ENCODE data around the gene VN1R4.
"Not testable (repeated sequence)": the region's sequence is repeated elsewhere in the genome, so short reads cannot be mapped to it uniquely, and the experiment has no call there.

The VN1R4 gene, protein sequence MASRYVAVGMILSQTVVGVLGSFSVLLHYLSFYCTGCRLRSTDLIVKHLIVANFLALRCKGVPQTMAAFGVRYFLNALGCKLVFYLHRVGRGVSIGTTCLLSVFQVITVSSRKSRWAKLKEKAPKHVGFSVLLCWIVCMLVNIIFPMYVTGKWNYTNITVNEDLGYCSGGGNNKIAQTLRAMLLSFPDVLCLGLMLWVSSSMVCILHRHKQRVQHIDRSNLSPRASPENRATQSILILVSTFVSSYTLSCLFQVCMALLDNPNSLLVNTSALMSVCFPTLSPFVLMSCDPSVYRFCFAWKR

DNA sequence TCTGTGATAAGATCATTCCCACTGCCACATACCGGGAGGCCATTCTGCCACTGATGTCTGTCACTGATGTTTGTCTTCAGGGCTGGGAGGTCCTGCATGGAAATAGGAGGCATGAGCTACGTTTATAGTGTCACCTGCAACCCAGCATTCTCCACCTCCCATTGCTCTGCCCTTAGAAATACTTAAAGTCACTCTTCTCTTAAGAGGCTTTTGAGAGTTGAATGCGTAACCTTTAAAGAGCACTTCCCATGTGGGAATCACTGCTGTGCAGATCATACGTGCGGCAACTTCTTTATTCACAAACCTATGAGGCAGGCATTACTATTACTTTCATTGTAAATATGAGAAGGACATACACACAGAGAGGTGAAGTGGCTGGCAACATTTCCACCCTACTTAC lies at the start of gene VN1R4:
Gene VN1R4, minus strand, starts transcription at position 101 of the 400 bp plus-strand sequence. Its CDS starts 58 bp downstream, at position 43.
- DNase-seq = not testable (repeated sequence)

GRCh38 chr19:53311897-53312296 lies 44.4 kb upstream of the VN1R4 start:
- DNase-seq = no peak

DNA sequence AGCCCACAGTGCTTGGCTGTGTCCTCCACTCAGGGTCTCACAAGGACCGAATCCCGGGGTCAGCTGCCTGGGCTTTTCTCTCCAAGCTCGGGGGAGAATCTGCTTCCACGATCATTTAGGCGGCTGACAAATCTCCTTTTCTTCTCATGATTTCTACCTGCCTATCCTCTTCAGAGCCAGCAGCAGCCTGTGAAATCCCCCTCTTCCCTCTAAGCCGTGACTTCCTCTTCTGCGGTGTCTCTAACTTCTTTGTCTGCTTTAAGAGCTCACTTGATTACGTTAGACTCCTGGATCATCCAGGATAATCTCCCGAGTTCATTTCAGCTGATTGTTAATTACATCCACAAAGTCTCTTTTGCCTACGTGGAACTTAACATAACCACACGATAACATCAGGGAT lies 43.5 kb upstream of the VN1R4 start:
- DNase-seq = no peak

- DNase-seq = peak in 1 of 2 donors; percentile 13
These were observed 40.9 kb upstream of the VN1R4 start for GRCh38 chr19:53308339-53308811.

- DNase-seq = not testable (repeated sequence)
These were observed 33.8 kb upstream of the VN1R4 start for GRCh38 chr19:53301341-53301740.

GRCh38 chr19:53294786-53295441 lies 27.4 kb upstream of the VN1R4 start:
- no peak for DNase-seq

DNA sequence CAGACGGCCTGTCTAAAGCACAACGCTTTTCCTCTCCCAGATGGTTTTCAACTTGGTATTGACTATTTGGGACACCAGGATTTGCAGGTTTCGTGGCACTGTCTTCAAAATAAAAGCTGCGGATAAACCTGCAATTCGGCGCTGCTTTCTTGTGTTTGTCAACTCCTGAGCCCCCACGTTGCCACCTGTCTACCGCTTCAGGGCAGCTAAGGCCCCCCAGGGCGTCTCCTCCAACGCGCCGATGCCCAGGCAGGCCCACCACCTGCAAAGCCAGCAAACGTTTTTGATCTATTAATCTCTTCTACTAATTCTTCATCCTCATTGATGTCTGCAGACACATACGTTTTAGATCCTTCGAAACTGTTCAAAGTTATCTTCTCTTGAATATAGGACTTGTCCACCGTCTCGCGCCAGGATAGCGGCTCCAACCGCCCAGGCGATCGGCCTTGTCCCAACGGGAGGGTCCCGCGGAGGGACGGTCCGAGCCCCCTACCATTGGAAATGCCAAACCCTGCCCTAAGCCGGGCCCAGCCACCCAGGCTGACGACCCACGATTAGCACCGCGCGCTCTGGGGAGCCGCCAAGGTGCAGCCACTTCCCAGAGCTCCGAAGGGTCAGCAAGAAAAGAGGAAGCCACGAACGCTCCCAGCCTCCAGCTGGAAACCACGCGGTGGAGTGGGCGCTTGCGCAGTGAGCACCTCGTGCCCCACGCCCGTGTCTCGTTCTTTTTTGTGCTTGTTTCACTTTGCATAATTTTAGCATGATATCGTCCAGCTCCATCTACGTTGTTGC lies 23.4 kb upstream of the VN1R4 start:
- DNase-seq = no peak

DNA sequence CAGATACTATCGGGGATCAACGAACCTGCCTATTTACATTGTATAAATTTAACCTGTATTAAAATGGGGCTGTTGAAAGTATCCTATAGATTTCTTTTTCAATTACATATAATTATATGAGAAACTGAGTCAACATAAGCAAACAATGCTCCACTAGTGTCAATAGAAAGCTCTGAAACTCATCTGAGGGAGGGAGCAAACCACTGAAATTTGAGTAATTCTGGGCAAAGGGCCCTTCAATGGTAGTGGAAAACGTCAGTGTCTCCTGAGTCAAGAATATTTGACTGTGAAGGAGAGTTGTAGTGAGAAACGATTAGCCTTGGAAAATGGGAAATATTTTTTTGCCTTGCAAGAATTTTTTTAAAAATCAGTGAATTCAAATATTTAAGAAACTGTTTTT lies 17.6 kb upstream of the VN1R4 start:
- no peak for DNase-seq

- DNase-seq = not testable (repeated sequence)
These were observed 14.4 kb upstream of the VN1R4 start for GRCh38 chr19:53281947-53282346.

- DNase-seq = no peak
These were observed 8.0 kb upstream of the VN1R4 start for GRCh38 chr19:53275480-53275879.

DNA sequence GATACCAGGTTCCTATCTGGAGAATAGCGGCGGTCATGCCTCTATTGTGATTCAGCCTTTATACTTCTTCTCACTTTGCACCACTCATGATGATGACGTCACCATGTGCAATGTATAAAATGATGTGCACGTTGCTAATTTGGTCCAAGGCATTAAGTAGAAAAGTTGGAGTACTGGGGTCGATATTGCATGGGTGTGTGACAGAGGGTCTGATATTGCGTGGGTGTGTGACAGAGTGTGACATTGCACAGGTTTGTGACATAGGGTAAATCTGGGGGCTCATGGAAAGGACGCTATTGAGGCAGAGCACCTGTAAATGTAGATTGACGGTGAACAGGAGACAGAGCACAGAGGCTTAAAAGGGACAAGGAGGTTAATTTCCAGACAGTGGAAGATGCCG lies 4.5 kb upstream of the VN1R4 start:
- DNase-seq = no peak

- DNase-seq = not testable (repeated sequence)
These were observed 2.3 kb upstream of the VN1R4 start for GRCh38 chr19:53269861-53270260.

DNA sequence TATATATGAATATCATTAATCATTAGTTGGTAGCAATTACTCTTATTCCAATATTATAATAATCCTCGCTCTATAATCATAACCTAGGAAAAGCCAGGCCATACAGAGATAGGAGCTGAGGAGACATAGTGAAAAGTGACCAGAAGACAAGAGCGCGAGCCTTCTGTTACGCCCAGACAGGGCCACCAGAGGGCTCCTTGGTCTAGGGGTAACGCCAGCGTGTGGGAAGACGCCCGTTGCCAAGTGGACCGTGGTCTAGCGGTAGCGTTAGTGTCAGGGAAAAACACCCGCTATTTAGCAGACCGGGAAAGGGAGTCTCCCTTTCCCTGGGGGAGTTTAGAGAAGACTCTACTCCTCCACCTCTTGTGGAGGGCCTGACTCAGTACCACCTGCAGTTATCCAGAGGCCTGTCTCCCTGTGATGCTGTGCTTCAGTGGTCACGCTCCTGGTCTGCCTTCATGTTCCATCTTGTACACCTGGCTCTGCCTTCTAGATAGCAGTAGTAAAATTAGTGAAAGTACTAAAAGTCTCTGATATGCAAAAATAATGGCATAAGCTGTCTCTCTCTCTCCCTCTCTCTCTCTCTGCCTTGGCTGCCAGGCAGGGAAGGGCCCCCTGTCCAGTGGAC lies 9.7 kb downstream of the VN1R4 start, which contains the start of gene VN1R2:
Gene VN1R2, plus strand, starts transcription at position 578 of the 628 bp plus-strand sequence. CDS start 84 bp downstream, outside the sequence.
- DNase-seq = not testable (repeated sequence)

DNA sequence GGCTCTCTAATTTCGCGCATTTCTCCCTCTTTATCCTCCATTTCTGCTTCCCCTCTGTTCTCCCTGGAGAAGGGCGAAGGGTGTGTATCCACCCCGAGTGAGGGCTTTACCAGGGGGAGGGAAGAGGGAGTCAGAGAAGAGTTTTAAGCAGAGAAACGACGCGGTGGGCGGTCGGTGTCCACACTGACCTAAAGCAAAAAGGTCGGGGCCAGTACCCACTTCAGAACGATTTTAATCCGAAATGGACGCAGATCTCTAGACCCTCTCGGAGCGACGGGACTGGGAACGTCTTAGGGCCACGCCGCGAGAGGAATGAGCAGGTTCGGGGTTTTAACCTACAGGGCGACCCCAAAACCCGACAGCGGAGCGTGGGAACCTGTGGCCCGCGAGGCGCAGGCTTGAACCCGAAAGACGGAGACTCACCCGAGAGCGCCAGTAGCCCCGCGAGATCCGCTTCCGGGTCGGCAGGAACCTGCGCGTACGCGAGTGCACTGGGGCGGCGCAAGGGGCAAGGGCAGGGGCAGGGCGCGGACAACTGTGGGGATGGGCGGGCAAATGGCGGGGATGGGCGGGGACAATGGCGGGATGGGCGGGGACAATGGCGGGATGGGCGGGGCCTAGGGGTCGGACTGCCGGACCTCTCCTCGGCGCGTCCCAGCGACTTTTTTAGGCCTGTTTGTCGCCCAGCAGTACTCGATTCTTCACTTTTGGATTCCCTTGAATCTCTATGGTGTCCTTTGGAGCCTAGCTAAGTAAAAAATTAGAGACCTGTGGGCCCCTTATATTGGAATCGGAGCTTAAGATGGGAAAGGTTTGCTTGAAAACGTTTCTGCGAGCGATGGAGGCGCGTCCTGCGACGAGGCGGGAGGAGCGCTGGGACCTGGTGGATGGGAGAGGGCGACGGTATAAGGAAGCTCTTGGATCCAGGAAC lies 12.8 kb downstream of the VN1R4 start, which contains the start of gene ZNF677:
Gene ZNF677, minus strand, starts transcription at position 463 of the 931 bp plus-strand sequence. CDS start 3,323 bp downstream, outside the sequence.
- DNase-seq = peak; percentile 86 to 91

DNA sequence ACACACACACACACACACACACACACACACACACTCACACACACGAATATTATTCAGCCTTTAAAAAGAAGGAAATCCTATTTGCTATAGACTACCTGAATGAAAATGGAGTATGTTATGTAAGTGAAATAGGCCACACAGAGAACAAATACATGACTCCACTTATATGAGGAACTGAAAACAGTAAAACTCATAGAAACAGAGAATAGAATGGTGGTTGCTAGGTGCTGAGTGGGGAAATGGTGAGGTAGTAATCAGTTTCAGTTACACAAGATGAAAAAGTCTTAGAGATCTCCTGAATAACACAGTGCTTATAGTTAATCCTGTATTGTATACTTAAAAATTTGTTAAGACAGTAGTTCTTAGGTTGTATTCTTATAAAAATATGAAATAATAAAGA lies 21.0 kb downstream of the VN1R4 start:
- no peak for DNase-seq

DNA sequence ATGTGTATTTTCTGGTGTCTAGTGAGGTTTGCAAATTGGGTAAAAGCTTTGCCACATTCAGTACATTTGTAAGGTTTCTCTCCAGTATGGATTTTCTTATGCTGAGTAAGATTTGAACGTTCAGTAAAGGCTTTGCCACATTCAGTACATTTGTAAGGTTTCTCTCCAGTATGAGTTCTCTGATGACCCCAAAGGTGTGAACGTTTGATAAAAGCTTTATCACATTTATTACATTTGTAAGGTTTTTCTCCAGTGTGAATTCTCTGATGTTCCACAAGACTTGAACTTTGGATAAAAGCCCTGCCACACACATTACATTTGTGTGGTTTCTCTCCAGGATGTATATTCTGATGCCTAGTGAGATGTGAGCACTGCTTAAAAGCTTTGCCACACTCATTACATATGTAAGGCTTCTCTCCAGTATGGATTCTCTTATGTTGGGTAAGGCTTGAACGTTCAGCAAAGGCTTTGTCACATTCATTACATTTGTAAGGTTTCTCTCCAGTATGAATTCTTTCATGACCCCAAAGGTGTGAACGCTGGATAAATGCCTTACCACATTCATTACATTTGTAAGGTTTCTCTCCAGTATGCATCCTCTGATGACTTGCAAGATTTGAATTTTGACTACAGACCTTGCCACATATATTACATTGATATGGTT lies 30.3 kb downstream of the VN1R4 start:
- DNase-seq = no peak

DNA sequence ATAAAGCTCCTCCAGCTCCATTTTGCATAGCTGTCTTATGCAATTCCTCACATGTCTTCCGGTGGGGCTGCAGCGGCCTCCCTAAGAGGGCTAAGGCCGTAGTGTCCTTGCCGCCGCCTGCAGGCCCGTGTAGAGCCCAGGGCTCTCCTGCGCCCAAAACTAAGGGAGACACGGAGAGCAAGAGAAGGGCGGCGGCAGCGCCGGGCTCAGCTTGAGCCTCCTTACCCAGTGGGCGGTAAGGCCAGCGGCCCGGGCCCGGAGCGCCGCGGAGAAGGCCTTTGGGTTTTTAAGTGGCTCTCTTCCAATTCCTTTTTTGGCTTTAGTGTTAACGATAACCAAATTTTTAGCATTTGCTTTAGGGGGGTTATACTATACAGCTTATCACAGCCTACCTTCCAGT lies 42.9 kb downstream of the VN1R4 start:
- no peak for DNase-seq

GRCh38 chr19:53222716-53223115 lies 44.8 kb downstream of the VN1R4 start:
- not testable (repeated sequence) for DNase-seq

All from hippocampal formation (tissue), 2 donors.